Mononuclear cell (primary cell): ENCODE data around the gene CSN3. TPM values are rescaled to one million over a fixed set of nuclear protein-coding genes. Genes with fewer than 3 reads are reported as not detected.

Source experiments
- H3K27me3 ChIP-seq: 2 replicates; pipeline ENCODE4 v1.6.0; 2011; ENCODE audit warnings: low read length, control low read depth; ENCODE audit not compliant: insufficient read depth
- H3K4me1 ChIP-seq: 2 replicates; pipeline ENCODE4 v1.5.1; 2011; ENCODE audit warnings: mild to moderate bottlenecking, low read length, control low read depth; ENCODE audit not compliant: insufficient read depth
- H3K4me3 ChIP-seq: 2 replicates; pipeline ENCODE4 v1.5.1; 2011; ENCODE audit warnings: mild to moderate bottlenecking, low read length, moderate library complexity
- H3K9me3 ChIP-seq: 2 replicates; pipeline ENCODE4 v1.5.1; 2011; ENCODE audit warnings: low read depth, mild to moderate bottlenecking, control low read depth, low read length
- total RNA-seq: library from RNA; depleted of rRNA; stranded (reverse); fragments of >200 nt; gene quantifications from one replicate; pipeline ENCODE4 v1.2.3, GENCODE V29; 2012

Gene CSN3
- total RNA-seq, 1 donor: not detected

DNA sequence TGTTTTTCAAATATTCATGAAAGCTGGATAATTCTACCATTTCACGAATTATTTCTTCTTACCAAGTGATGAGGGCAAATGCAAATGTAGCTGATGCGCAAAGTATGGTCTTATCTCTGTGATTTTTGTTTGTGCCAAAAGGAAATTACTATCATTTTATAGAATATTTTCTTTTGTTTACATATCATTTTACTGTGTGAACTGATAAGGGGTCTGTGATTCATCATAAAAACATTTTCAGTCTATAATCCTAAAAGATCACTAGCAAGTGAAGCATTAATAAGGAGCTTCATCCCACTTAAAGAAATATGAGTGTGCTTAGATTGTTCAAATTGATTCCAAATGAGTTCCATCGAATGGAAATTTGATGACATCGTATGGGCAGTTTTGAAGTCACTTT lies 694 bp downstream of the CSN3 start:
- Histone ChIP-seq H3K27me3 (no peaks in the 10 kb centered on the region), H3K4me3 (no peak overlapping the region), H3K9me3 (no peaks in the 10 kb centered on the region), H3K4me1 (no peaks in the 10 kb centered on the region)

DNA sequence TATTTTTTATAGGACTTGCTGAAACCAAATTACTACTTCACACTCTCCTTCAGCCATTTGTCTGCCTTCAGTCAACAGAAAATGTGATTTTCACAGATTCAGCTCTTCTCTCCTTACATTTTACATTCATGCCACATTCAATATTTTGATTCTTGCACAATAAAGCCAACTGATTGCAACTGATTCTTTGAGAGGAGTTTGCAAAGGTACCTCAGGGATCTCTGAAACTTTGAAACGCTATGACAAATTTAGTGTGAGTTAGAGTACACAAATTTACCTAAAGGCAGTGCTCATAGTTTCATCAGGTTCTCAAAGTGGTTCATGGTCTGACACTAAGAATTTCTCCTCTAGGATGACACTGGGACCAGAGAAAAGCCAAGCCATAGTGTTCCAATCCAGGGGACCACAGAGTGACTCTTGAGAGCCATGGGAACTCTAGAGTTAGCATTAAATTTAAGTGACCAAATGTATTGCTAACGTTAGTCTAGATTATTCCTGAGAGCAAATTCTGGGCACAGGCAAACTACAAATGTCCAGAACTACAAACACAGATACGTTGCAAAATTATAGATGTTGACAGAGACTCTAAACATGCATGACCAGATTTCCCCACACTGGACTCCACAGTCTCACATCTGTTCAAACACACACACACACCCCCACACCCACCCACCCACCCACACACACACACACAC lies 9.0 kb downstream of the CSN3 start:
- H3K4me3 ChIP-seq: no peak overlapping the region
- H3K27me3 ChIP-seq: no peaks in the 10 kb centered on the region
- no peaks in the 10 kb centered on the region for H3K4me1 ChIP-seq
- no peaks in the 10 kb centered on the region for H3K9me3 ChIP-seq

- Histone ChIP-seq H3K4me1 (no peaks in the 10 kb centered on the region), H3K9me3 (no peaks in the 10 kb centered on the region), H3K4me3 (no peak overlapping the region), H3K27me3 (no peaks in the 10 kb centered on the region)
These were observed 9.5 kb downstream of the CSN3 start for GRCh38 chr4:70251945-70252277.

DNA sequence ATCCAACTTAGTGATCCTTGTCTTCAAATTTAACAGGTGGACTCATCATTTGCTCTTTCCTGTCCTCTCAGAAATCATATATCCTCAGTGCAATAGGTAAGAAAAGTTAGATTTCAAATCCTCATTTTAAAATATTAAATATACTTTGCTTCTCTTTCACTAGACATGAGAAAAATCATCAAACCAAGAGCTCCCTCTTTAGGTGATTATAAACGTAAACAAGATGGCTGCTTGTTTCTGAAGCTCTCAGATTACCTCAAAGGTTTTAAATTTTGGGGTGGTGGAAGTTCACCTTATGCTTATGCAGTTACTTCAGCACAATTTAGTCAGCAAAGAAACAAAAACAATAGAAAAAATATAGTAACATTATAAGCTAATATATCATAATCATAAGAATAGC lies 27.3 kb downstream of the CSN3 start:
- Histone ChIP-seq H3K27me3 (no peaks in the 10 kb centered on the region), H3K9me3 (no peaks in the 10 kb centered on the region), H3K4me3 (no peak overlapping the region), H3K4me1 (no peaks in the 10 kb centered on the region)

DNA sequence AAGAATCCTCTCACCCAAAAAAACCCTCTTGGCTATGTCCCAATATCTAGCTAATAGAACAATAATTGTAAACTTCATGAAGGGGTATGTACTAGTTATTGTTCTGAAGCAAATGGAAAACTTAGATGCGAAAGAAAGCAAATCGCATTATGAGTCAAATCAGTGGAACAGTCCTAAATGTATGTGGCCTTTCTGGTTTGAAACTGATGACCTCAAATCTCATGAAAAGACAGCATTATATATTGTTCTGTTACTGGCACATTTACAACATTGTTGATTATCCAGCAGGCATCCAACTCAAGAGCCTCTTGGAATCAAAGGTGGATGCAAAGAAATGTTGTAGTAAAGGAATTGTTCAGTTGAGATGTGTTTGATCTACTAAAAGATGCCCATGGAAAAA lies 34.7 kb downstream of the CSN3 start:
- H3K27me3 ChIP-seq: no peaks in the 10 kb centered on the region
- no peak overlapping the region for H3K4me3 ChIP-seq
- H3K4me1 ChIP-seq: no peaks in the 10 kb centered on the region

DNA sequence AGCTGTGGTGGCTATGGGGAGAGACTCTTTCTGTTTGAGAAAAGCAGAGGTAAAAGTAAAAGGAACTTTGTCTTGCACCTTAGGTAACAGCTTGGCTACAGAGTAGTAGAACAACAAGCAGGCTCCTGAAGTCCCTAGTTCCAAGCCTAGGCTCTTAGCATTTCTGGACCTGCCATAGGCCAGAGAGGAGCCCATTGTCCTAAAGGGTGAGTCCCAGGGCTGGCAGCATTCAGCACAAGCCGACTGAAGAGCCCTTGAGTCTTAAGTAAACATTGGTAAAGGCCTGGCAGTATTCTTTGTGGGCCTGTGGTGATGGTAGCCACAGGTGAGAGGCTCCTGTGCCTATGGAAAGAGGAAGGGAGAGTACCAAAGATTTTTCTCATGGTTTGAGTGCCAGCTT lies 38.2 kb downstream of the CSN3 start:
- no peaks in the 10 kb centered on the region for H3K4me1 ChIP-seq
- H3K9me3 ChIP-seq: no peaks in the 10 kb centered on the region
- no peak overlapping the region for H3K4me3 ChIP-seq
- H3K27me3 ChIP-seq: no peaks in the 10 kb centered on the region

More for the DNA sequence above, 34.7 kb downstream of the CSN3 start:
- no peaks in the 10 kb centered on the region for H3K9me3 ChIP-seq

GRCh38 chr4:70288651-70289050 lies 46.3 kb downstream of the CSN3 start:
- Histone ChIP-seq H3K27me3 (no peaks in the 10 kb centered on the region), H3K9me3 (no peaks in the 10 kb centered on the region), H3K4me3 (no peak overlapping the region), H3K4me1 (no peaks in the 10 kb centered on the region)

- no peaks in the 10 kb centered on the region for H3K4me1 ChIP-seq
- H3K9me3 ChIP-seq: no peaks in the 10 kb centered on the region
- H3K4me3 ChIP-seq: no peak overlapping the region
- H3K27me3 ChIP-seq: no peaks in the 10 kb centered on the region
These were observed 48.9 kb downstream of the CSN3 start for GRCh38 chr4:70291341-70291740.

GRCh38 chr4:70297576-70297975 lies 55.2 kb downstream of the CSN3 start:
- no peak overlapping the region for H3K4me3 ChIP-seq
- H3K9me3 ChIP-seq: no peaks in the 10 kb centered on the region
- no peaks in the 10 kb centered on the region for H3K27me3 ChIP-seq
- H3K4me1 ChIP-seq: no peaks in the 10 kb centered on the region

DNA sequence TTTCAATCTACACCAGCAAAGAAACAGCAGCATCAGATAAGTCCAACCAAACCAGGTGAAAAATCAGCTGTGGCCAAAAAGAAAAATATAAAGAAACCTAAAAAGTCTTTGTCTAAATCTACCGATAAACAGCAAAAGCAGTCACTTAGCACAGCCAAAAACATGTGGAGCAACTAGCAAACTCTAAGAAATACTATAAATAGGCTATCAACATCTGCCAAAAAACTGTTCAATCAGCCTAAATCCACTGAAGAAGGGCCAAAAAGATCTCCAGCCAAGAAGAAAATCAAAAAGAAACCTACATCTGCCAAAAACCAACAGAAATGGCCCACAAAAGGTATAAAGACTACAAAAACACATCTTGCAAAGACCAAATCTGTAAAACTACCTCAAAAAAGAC lies 55.7 kb downstream of the CSN3 start:
- Histone ChIP-seq H3K4me1 (no peaks in the 10 kb centered on the region), H3K4me3 (no peak overlapping the region), H3K9me3 (no peaks in the 10 kb centered on the region), H3K27me3 (no peaks in the 10 kb centered on the region)

DNA sequence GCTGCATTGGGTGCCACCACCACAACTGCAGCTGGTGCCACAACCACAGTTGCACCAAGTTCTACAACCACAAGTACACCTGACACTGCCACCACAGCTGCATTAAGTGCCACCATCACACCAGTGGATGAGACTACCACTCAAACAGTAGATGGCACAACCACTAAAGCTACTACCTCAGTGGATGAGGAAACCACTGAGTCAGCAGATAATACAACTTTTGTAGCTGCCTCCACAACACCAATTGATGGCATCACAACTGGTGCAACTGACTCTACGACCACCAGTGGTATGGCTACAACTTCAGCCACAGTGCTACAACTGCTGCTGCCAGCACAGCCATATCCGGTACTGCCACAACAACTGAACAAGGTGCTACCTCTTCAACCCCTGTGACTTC lies 57.2 kb downstream of the CSN3 start:
- no peaks in the 10 kb centered on the region for H3K27me3 ChIP-seq
- no peaks in the 10 kb centered on the region for H3K9me3 ChIP-seq
- no peaks in the 10 kb centered on the region for H3K4me1 ChIP-seq

GRCh38 chr4:70300215-70300614 lies 57.8 kb downstream of the CSN3 start:
- H3K4me3 ChIP-seq: no peak overlapping the region
- H3K4me1 ChIP-seq: no peaks in the 10 kb centered on the region
- H3K9me3 ChIP-seq: no peaks in the 10 kb centered on the region
- H3K27me3 ChIP-seq: no peaks in the 10 kb centered on the region

More for the DNA sequence above, 57.2 kb downstream of the CSN3 start:
- no peak overlapping the region for H3K4me3 ChIP-seq

Other genes starting within 250 kb of the CSN3 start
- gene STATH, start 246.6 kb upstream of the CSN3 start, total RNA-seq: not detected
- gene HTN3, start 214.1 kb upstream of the CSN3 start, total RNA-seq: not detected
- gene HTN1, start 192.2 kb upstream of the CSN3 start, total RNA-seq: not detected
- gene PRR27, start 88.4 kb upstream of the CSN3 start, total RNA-seq: not detected
- not detected for gene ODAM, start 46.9 kb upstream of the CSN3 start, total RNA-seq
- gene FDCSP, start 16.5 kb upstream of the CSN3 start, total RNA-seq: not detected
- gene CABS1, start 92.4 kb downstream of the CSN3 start, total RNA-seq: not detected
- not detected for gene SMR3A, start 118.2 kb downstream of the CSN3 start, total RNA-seq
- gene SMR3B, start 140.5 kb downstream of the CSN3 start, total RNA-seq: not detected
- gene OPRPN, start 155.3 kb downstream of the CSN3 start, total RNA-seq: 0.52 TPM
- gene MUC7, start 229.6 kb downstream of the CSN3 start, total RNA-seq: not detected